ENCODE measurements around the gene C2orf92.
"Not testable (repeated sequence)": the region's sequence is repeated elsewhere in the genome, so short reads cannot be mapped to it uniquely, and the experiment has no call there.

The C2orf92 gene

GRCh38 chr2:97660044-97660774 lies 9.3 kb upstream of the C2orf92 start:
- no peak for DNase-seq (ENCODE audit: low read depth)

- DNase-seq (ENCODE audit: low read depth), result no peak
Observed at GRCh38 chr2:97660775-97661389, 8.6 kb upstream of the C2orf92 start.

GRCh38 chr2:97661927-97662326 lies 7.6 kb upstream of the C2orf92 start:
- no peak for DNase-seq (ENCODE audit: low read depth)

GRCh38 chr2:97662386-97662894 lies 7.1 kb upstream of the C2orf92 start:
- no peak for DNase-seq (ENCODE audit: low read depth)

GRCh38 chr2:97662895-97663625 lies 6.5 kb upstream of the C2orf92 start:
- DNase-seq (ENCODE audit: low read depth), result peak; percentile 66

GRCh38 chr2:97663626-97663961 lies 5.9 kb upstream of the C2orf92 start:
- no peak for DNase-seq (ENCODE audit: low read depth)

GRCh38 chr2:97663962-97664635 lies 5.4 kb upstream of the C2orf92 start, which contains the start of gene ACTR1B:
TSS of gene ACTR1B (minus strand) at chr2:97664044. CDS start at chr2:97663890, 154 bp downstream.
- peak; percentile 96 for DNase-seq (ENCODE audit: low read depth)

- no peak for DNase-seq (ENCODE audit: low read depth)
Observed at GRCh38 chr2:97664636-97664970, 4.9 kb upstream of the C2orf92 start.

- DNase-seq (ENCODE audit: low read depth), result no peak
Observed at GRCh38 chr2:97670471-97670870, 958 bp downstream of the C2orf92 start.

- no peak for DNase-seq (ENCODE audit: low read depth)
Observed at GRCh38 chr2:97671526-97671925, 2.0 kb downstream of the C2orf92 start.

- not testable (repeated sequence) for DNase-seq (ENCODE audit: low read depth)
Observed at GRCh38 chr2:97672606-97673140, 3.2 kb downstream of the C2orf92 start.

GRCh38 chr2:97673182-97673914 lies 3.8 kb downstream of the C2orf92 start:
- no peak for DNase-seq (ENCODE audit: low read depth)

- DNase-seq (ENCODE audit: low read depth), result no peak
Observed at GRCh38 chr2:97673915-97674283, 4.4 kb downstream of the C2orf92 start.

- DNase-seq (ENCODE audit: low read depth), result no peak
Observed at GRCh38 chr2:97675430-97676113, 6.1 kb downstream of the C2orf92 start.

- no peak for DNase-seq (ENCODE audit: low read depth)
Observed at GRCh38 chr2:97676620-97677019, 7.1 kb downstream of the C2orf92 start.

- no peak for DNase-seq (ENCODE audit: low read depth)
Observed at GRCh38 chr2:97677480-97677879, 8.0 kb downstream of the C2orf92 start.

GRCh38 chr2:97678298-97678697 lies 8.8 kb downstream of the C2orf92 start:
- DNase-seq (ENCODE audit: low read depth), result no peak

- DNase-seq (ENCODE audit: low read depth), result not testable (repeated sequence)
Observed at GRCh38 chr2:97687235-97687634, 17.7 kb downstream of the C2orf92 start.

- no peak for DNase-seq (ENCODE audit: low read depth)
Observed at GRCh38 chr2:97688062-97688827, 18.7 kb downstream of the C2orf92 start.

- no peak for DNase-seq (ENCODE audit: low read depth)
Observed at GRCh38 chr2:97691166-97691565, 21.7 kb downstream of the C2orf92 start.

Data from GM04504 (cell line).